Mammary epithelial cell (primary cell): ENCODE data around the gene C19orf85.

Source experiments
- EZH2 ChIP-seq: IDR thresholded peaks from 2 replicates; pipeline ENCODE4 v1.6.1; 2012; ENCODE audit warnings: low read length, inconsistent platforms, borderline replicate concordance
- TF ChIP-seq, protein P1 (sequence below), 2 donors: IDR thresholded peaks in 1 of 2; conservative IDR thresholded peaks in 1 of 2; 2 replicates each; pipeline ENCODE4 v1.5.1; 2011 to 2012; ENCODE audit warnings: inconsistent platforms in 2 of 2, low read length in 2 of 2, mild to moderate bottlenecking in 2 of 2, control low read depth in 1 of 2, low read depth in 1 of 2; ENCODE audit not compliant: insufficient read depth in 1 of 2; ENCODE audit errors: extremely low read depth in 1 of 2

DNA sequence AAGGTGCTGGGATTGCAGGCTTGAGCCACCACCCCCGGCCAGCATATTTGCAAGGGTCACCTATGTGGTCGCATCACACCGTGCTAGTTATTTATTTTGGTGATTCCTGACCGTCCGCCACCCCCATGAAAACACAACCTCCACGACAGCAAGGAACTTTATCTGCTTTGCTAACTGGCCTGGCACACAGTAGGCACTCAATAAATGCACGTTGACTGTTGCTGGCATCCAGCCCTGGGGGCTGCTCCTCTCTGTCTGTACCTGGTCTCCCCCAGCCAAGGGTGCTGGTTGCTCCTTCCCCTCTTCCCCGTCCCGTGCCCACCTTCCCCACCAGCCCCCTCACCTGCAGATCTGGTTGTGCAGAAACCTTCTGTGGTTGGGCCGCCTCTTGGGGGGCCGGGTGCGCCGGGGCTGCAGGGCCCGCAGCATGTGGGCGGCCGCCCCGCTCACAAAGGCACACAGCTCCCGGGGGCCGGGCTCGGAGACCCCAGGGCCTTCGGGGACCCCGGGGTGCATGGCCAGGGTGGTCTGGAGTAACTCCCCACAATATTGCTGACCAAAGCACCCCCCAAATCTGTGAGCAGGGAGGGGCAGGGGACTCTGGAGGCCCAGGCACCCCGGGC, 401 bp downstream of the C19orf85 start:
- TF ChIP-seq, protein P1, sequence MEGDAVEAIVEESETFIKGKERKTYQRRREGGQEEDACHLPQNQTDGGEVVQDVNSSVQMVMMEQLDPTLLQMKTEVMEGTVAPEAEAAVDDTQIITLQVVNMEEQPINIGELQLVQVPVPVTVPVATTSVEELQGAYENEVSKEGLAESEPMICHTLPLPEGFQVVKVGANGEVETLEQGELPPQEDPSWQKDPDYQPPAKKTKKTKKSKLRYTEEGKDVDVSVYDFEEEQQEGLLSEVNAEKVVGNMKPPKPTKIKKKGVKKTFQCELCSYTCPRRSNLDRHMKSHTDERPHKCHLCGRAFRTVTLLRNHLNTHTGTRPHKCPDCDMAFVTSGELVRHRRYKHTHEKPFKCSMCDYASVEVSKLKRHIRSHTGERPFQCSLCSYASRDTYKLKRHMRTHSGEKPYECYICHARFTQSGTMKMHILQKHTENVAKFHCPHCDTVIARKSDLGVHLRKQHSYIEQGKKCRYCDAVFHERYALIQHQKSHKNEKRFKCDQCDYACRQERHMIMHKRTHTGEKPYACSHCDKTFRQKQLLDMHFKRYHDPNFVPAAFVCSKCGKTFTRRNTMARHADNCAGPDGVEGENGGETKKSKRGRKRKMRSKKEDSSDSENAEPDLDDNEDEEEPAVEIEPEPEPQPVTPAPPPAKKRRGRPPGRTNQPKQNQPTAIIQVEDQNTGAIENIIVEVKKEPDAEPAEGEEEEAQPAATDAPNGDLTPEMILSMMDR (conservative IDR thresholded peaks at IDR 0.05 in 1 of 2, IDR thresholded peaks at IDR 0.05 in 1 of 2; ENCODE audit: extremely low read depth in 1 of 2, insufficient read depth in 1 of 2, low read depth in 1 of 2, low read length in 2 of 2) = no peak
- TF ChIP-seq EZH2 = no peak
